Endodermal cell (in vitro differentiated cells): ENCODE results near the gene GRIN2A. TPM values are rescaled to one million over a fixed set of nuclear protein-coding genes. Genes with fewer than 3 reads are reported as not detected.

Experiments used
- DNase-seq: peaks from one replicate; pipeline ENCODE4 v3.0.0-alpha.2; 2017
- H3K27ac ChIP-seq: 2 replicates; pipeline ENCODE4 v1.5.1; 2013; ENCODE audit warnings: mild to moderate bottlenecking, low read depth, low read length, moderate library complexity
- H3K27me3 ChIP-seq: 2 replicates; pipeline ENCODE4 v1.6.1; 2013; ENCODE audit warnings: mild to moderate bottlenecking, low read length, moderate library complexity; ENCODE audit not compliant: insufficient read depth, control insufficient read depth, poor library complexity, severe bottlenecking
- H3K36me3 ChIP-seq: 2 replicates; pipeline ENCODE4 v1.7.0; 2013; ENCODE audit warnings: mild to moderate bottlenecking, low read length, moderate library complexity; ENCODE audit not compliant: control insufficient read depth, insufficient read depth
- H3K4me1 ChIP-seq: one replicate; pipeline ENCODE4 v1.7.0; 2013; ENCODE audit warnings: low read length; ENCODE audit not compliant: control insufficient read depth, insufficient read depth
- H3K4me3 ChIP-seq: 2 replicates; pipeline ENCODE4 v1.5.1; 2013; ENCODE audit warnings: mild to moderate bottlenecking, low read length, moderate library complexity
- H3K9ac ChIP-seq: 2 replicates; pipeline ENCODE4 v1.6.1; 2013; ENCODE audit warnings: mild to moderate bottlenecking, low read length, moderate library complexity; ENCODE audit not compliant: poor library complexity, severe bottlenecking; ENCODE audit errors: extremely low read depth
- H3K9me3 ChIP-seq: 2 replicates; pipeline ENCODE4 v1.6.1; 2013; ENCODE audit warnings: mild to moderate bottlenecking, low read length, moderate library complexity; ENCODE audit not compliant: control insufficient read depth
- H3K27ac Mint-ChIP-seq: 2 replicates; pipeline ENCODE4 v1.8.0; 2020; ENCODE audit warnings: mixed read lengths
- H3K27me3 Mint-ChIP-seq: 2 replicates; pipeline ENCODE4 v1.8.0; 2021; ENCODE audit warnings: mild to moderate bottlenecking, mixed read lengths; ENCODE audit not compliant: insufficient read depth
- H3K36me3 Mint-ChIP-seq: 2 replicates; pipeline ENCODE4 v1.8.0; 2020; ENCODE audit warnings: low read depth, mixed read lengths
- H3K4me1 Mint-ChIP-seq: 2 replicates; pipeline ENCODE4 v1.8.0; 2020; ENCODE audit warnings: mixed read lengths
- H3K4me3 Mint-ChIP-seq: 2 replicates; pipeline ENCODE4 v1.8.0; 2020; ENCODE audit warnings: mild to moderate bottlenecking, moderate library complexity, mixed read lengths
- H3K9me3 Mint-ChIP-seq: 2 replicates; pipeline ENCODE4 v1.8.0; 2020; ENCODE audit warnings: mild to moderate bottlenecking, mixed read lengths
- CTCF ChIP-seq: fragments of 200-600 bp; sonication (generic); conservative IDR thresholded peaks from 2 replicates; pipeline ENCODE4 v1.5.0; 2021; ENCODE audit warnings: antibody characterized with exemption, mild to moderate bottlenecking
- WGBS, 2 experiments: methylation state at CpG; one replicate each; pipeline versions ENCODE4 v1.1.5 to v1.1.7; 2013; ENCODE audit warnings: missing lambda C conversion rate in 2 of 2, mixed read lengths in 1 of 2; ENCODE audit not compliant: insufficient coverage in 1 of 2, insufficient read length in 1 of 2; 5-methylcytosine and 5-hydroxymethylcytosine counted together
- total RNA-seq, 2 donors: library from RNA; stranded (reverse); fragmentation: NEBNext Ultra II Directional in 1 of 2; extraction: Animal tissue kit (Norgen Biotek cat#: 25700) in 1 of 2; gene quantifications; 2 replicates in 1 of 2; 3 replicates in 1 of 2; pipeline ENCODE4 v1.2.1, GENCODE V29; 2021

Gene GRIN2A
- total RNA-seq, 2 donors from 2014 or later, result 1.2 TPM

- no peaks in the 10 kb centered on the region for H3K9me3 ChIP-seq
- no peaks in the 10 kb centered on the region for H3K4me1 Mint-ChIP-seq
- WGBS, 2 experiments, result 84 to 90% methylated on average over 3 to 4 of the region's 4 CpGs
Observed at GRCh38 chr16:9922441-9922840, 259.8 kb downstream of the GRIN2A start.

GRCh38 chr16:9921997-9922396 lies 260.2 kb downstream of the GRIN2A start:
- Histone ChIP-seq H3K4me1 (no peaks in the 10 kb centered on the region), H3K9me3 (no peaks in the 10 kb centered on the region), H3K27ac (no peak overlapping the region), H3K27me3 (peaks cover 6% of the 10 kb centered on the region), H3K9ac (no peak overlapping the region), H3K4me3 (no peak overlapping the region), H3K36me3 (no peaks in the 10 kb centered on the region)
- no peak for TF ChIP-seq CTCF
- Mint-ChIP-seq H3K9me3 (no peaks in the 10 kb centered on the region), H3K27ac (no peak overlapping the region), H3K4me3 (no peak overlapping the region), H3K36me3 (no peaks in the 10 kb centered on the region), H3K4me1 (no peaks in the 10 kb centered on the region), H3K27me3 (peaks cover 5% of the 10 kb centered on the region)
- 86% methylated on average over 1 of the region's 1 CpG; no CpG with 5 or more reads in 1 of the 2 experiments for WGBS, 2 experiments
- no peak for DNase-seq

More at GRCh38 chr16:9922441-9922840, 259.8 kb downstream of the GRIN2A start:
- H3K27ac Mint-ChIP-seq, result no peak overlapping the region
- no peaks in the 10 kb centered on the region for H3K9me3 Mint-ChIP-seq
- no peak overlapping the region for H3K4me3 Mint-ChIP-seq
- no peak for DNase-seq
- Histone ChIP-seq H3K27ac (no peak overlapping the region), H3K4me1 (no peaks in the 10 kb centered on the region), H3K4me3 (no peak overlapping the region), H3K27me3 (peaks cover 6% of the 10 kb centered on the region), H3K9ac (no peak overlapping the region), H3K36me3 (no peaks in the 10 kb centered on the region)
- no peak for TF ChIP-seq CTCF
- no peaks in the 10 kb centered on the region for H3K36me3 Mint-ChIP-seq
- peaks cover 5% of the 10 kb centered on the region for H3K27me3 Mint-ChIP-seq

DNA sequence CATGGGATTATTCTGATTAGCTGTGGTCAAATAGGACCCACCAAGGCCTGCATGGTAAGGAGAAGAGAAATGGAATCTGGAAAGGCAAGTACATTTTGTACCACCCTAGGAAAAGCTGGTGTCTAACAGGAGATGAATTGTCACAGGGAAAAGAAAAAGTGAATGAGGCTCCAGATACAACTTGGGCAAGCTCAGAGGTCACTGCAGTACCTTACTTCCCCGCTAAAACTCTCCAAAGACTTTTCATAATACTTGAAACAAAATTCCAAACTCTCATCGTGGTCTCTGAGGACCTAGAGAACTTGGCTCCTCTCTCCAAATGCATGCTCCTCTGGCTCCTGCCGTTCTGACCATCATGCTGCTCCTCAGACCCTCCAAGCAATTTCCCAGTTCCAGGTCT lies 262.8 kb downstream of the GRIN2A start:
- Histone ChIP-seq H3K27me3 (no peaks in the 10 kb centered on the region), H3K4me1 (no peaks in the 10 kb centered on the region), H3K4me3 (no peak overlapping the region), H3K9ac (no peak overlapping the region), H3K9me3 (no peaks in the 10 kb centered on the region), H3K36me3 (no peaks in the 10 kb centered on the region), H3K27ac (no peak overlapping the region)
- TF ChIP-seq CTCF, result no peak
- Mint-ChIP-seq H3K36me3 (no peaks in the 10 kb centered on the region), H3K4me3 (no peak overlapping the region), H3K4me1 (no peaks in the 10 kb centered on the region), H3K9me3 (no peaks in the 10 kb centered on the region), H3K27ac (no peak overlapping the region), H3K27me3 (peaks cover 8% of the 10 kb centered on the region)
- 86 to 90% methylated on average over 3 of the region's 3 CpGs for WGBS, 2 experiments
- no peak for DNase-seq
